Osteoblast (primary cell): ENCODE measurements around the gene ENOX1. TPM values are rescaled to one million over a fixed set of nuclear protein-coding genes. Genes with fewer than 3 reads are reported as not detected.

Experiments
- DNase-seq: peaks from one replicate; pipeline ENCODE4 v3.0.0; 2011; ENCODE audit warnings: low spot score, mixed read lengths; ENCODE audit not compliant: insufficient read length; ENCODE audit errors: missing footprints
- H2AFZ ChIP-seq: 2 replicates; pipeline ENCODE4 v1.6.0; 2011; ENCODE audit warnings: mild to moderate bottlenecking, low read length
- H3K27ac ChIP-seq: 2 replicates; pipeline ENCODE4 v1.5.1; 2011; ENCODE audit warnings: mild to moderate bottlenecking, low read depth, low read length, moderate library complexity
- H3K27me3 ChIP-seq: 2 replicates; pipeline ENCODE4 v1.6.0; 2012; ENCODE audit warnings: mild to moderate bottlenecking, control low read depth, inconsistent platforms, low read length, moderate library complexity; ENCODE audit not compliant: insufficient read depth
- H3K36me3 ChIP-seq: 2 replicates; pipeline ENCODE4 v1.5.1; 2011; ENCODE audit warnings: mild to moderate bottlenecking, low read length, control low read depth, moderate library complexity; ENCODE audit not compliant: insufficient read depth
- H3K4me1 ChIP-seq: 2 replicates; pipeline ENCODE4 v1.5.1; 2011; ENCODE audit warnings: mild to moderate bottlenecking, low read length, control low read depth, moderate library complexity; ENCODE audit not compliant: insufficient read depth
- H3K4me2 ChIP-seq: 2 replicates; pipeline ENCODE4 v1.6.0; 2011; ENCODE audit warnings: mild to moderate bottlenecking, low read length; ENCODE audit not compliant: insufficient read depth
- H3K4me3 ChIP-seq: fragments of 200-600 bp; sonication (generic); 3 replicates; pipeline ENCODE4 v1.5.1; 2012; ENCODE audit warnings: mild to moderate bottlenecking, low read length, inconsistent platforms; ENCODE audit not compliant: insufficient read depth
- H3K79me2 ChIP-seq: 2 replicates; pipeline ENCODE4 v1.6.0; 2012; ENCODE audit warnings: mild to moderate bottlenecking, low read length, control low read depth, inconsistent platforms; ENCODE audit not compliant: insufficient read depth
- H3K9me3 ChIP-seq: 2 replicates; pipeline ENCODE4 v1.5.1; 2011; ENCODE audit warnings: low read depth, low read length, control low read depth
- H4K20me1 ChIP-seq: 2 replicates; pipeline ENCODE4 v1.6.0; 2012; ENCODE audit warnings: mild to moderate bottlenecking, low read length, control low read depth; ENCODE audit not compliant: insufficient read depth
- total RNA-seq: library from RNA; depleted of rRNA; stranded (reverse); fragments of >200 nt; gene quantifications from 2 replicates; pipeline ENCODE4 v1.2.3, GENCODE V29; 2012
- TF ChIP-seq, protein P1 (sequence below): IDR thresholded peaks from 2 replicates; pipeline ENCODE4 v1.5.1; 2011; ENCODE audit warnings: mild to moderate bottlenecking, low read depth, low read length, moderate library complexity; ENCODE audit errors: extremely low read depth

ENOX1 gene
- total RNA-seq, 1 donor, result 5.4 TPM

DNA sequence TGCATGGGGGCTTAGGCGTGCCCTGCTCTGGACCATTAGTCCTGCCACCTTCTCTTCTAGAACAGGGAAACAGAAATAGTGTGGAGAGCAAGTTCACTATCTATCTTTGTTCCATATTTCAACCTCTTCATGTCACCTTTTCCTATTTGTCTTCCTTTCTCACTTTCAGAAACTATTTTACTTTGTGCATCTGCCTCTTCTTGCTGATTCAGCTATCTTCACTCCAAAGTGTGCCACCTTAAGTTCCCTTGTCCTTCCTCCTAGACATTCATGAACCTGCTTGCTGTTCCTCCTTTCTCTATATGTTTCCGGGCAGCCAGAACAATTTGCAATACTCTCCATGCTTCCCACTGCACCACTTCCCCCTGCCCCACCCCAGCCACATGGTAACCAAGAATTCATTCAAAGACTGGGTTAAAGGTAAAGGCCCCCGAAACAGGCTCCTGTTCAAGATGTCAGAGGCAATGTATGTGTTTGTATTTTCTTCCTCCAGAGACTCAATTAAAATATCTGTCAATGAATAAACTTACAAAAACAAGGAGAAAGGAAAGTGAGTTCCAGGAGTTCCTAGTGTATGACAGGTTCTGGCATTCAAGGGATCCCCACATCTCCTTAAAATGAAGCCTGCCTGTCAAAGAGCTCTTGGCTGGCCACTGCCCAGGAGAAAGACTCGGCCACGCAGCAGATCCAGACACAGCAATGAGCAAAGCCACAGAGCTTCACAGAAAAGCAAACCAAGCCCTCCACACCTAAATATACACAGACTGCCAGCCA, 495.3 kb downstream of the ENOX1 start:
- Histone ChIP-seq H3K4me2 (no peak overlapping the region), H2AFZ (no peak overlapping the region), H3K79me2 (no peaks in the 10 kb centered on the region), H3K4me1 (peaks cover 22% of the 10 kb centered on the region), H3K27me3 (no peaks in the 10 kb centered on the region), H4K20me1 (no peaks in the 10 kb centered on the region), H3K4me3 (no peak overlapping the region), H3K9me3 (no peaks in the 10 kb centered on the region), H3K36me3 (no peaks in the 10 kb centered on the region), H3K27ac (no peak overlapping the region)
- TF ChIP-seq, protein P1, sequence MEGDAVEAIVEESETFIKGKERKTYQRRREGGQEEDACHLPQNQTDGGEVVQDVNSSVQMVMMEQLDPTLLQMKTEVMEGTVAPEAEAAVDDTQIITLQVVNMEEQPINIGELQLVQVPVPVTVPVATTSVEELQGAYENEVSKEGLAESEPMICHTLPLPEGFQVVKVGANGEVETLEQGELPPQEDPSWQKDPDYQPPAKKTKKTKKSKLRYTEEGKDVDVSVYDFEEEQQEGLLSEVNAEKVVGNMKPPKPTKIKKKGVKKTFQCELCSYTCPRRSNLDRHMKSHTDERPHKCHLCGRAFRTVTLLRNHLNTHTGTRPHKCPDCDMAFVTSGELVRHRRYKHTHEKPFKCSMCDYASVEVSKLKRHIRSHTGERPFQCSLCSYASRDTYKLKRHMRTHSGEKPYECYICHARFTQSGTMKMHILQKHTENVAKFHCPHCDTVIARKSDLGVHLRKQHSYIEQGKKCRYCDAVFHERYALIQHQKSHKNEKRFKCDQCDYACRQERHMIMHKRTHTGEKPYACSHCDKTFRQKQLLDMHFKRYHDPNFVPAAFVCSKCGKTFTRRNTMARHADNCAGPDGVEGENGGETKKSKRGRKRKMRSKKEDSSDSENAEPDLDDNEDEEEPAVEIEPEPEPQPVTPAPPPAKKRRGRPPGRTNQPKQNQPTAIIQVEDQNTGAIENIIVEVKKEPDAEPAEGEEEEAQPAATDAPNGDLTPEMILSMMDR, result no peak
- no peak for DNase-seq

DNA sequence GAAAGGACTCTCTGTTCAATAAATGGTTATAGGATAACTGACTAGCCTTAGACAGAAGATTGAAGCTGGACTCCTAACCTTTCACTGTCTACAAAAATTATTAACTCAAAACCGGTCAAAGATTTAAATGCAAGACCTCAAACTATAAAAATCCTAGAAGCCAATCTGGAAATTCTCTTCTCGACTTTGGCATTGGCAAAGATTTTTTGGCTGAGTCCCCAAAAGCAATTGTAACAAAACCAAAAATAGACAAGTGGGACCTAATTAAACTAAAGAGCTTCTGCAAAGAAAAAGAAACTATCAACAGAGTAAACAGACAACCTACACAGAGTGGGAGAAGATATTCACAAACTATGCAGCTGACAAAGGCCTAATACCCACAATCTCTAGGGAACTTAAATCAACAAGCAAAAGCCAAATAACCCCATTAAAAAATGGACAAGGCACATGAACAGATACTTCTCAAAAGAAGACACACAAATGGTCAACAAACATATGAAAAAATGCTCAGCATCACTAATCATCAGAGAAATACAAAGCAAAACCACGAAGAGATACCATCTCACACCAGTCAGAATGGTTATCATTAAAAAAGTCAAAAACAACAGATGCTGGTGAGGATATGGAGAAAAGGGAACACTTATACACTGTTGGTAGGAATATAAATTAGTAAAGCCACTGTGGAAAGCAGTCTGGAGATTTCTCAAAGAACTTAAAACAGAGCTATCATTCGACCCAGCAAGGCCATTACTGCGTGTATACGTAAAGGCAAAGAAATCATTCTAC, 497.1 kb downstream of the ENOX1 start:
- Histone ChIP-seq H3K4me3 (no peak overlapping the region), H3K9me3 (no peaks in the 10 kb centered on the region), H3K27ac (no peak overlapping the region), H4K20me1 (no peaks in the 10 kb centered on the region), H3K4me1 (peaks cover 35% of the 10 kb centered on the region), H3K27me3 (no peaks in the 10 kb centered on the region), H2AFZ (no peak overlapping the region), H3K36me3 (no peaks in the 10 kb centered on the region), H3K4me2 (no peak overlapping the region), H3K79me2 (no peaks in the 10 kb centered on the region)
- TF ChIP-seq, protein P1, result no peak
- no peak for DNase-seq

DNA sequence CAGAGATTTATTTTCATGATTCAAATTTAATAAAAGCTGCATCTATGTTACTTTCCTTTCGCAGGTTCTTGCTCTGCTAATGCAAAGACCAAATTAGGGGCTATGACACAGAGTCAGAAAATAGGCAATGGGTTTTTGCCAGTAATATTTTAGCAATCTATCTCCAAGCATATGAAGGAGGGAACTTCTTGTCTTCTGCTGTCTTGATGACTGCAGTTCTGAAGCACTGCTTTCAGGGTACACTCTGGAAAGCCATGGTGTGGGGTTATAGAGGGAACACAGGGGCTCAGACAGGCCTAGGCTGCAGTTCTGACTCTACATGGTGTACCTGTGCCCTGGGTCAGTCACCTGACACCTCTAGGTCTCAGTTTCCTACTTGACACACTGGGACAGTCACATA, 500.0 kb downstream of the ENOX1 start:
- DNase-seq, result no peak
- Histone ChIP-seq H3K4me2 (no peak overlapping the region), H3K36me3 (no peaks in the 10 kb centered on the region), H2AFZ (no peak overlapping the region), H3K4me3 (no peak overlapping the region), H3K27me3 (no peaks in the 10 kb centered on the region), H3K4me1 (peaks cover 33% of the 10 kb centered on the region), H3K79me2 (no peaks in the 10 kb centered on the region), H3K27ac (no peak overlapping the region), H3K9me3 (no peaks in the 10 kb centered on the region), H4K20me1 (no peaks in the 10 kb centered on the region)
- TF ChIP-seq, protein P1, result no peak
